ENCODE results near the gene RRAS. TPM values are rescaled to one million over a fixed set of nuclear protein-coding genes. Genes with fewer than 3 reads are reported as not detected.

The RRAS gene
- total and polyA plus RNA-seq, 2 donors from 2014 or later: 92.3 to 140 TPM

DNA sequence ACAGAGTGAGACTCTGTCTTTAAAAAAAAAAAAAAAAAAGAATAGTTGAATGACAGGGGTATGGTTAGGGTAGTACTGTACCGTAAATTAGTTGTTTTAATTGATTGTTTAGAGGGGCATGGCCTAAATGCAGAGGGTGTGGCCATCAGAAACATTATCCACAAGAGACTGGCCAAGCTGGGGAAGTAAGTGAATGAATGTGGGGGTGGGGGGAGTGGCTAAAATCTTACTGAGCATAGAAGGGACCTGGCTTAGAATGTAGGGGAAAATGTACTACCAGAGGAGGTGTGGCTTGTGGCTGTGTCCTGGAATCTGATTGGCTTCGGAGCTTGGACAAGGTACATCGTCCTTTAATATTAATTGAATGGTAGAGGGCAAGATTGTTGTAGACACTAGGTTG is 29.6 kb upstream of the RRAS start:
- Histone ChIP-seq H3K9me3 (ENCODE audit: control insufficient read depth in 2 of 3, insufficient read depth in 1 of 3, low read length in 3 of 3) (no peaks in the 10 kb centered on the region), H3K27ac (ENCODE audit: low read depth in 2 of 2, low read length in 2 of 2) (no peak overlapping the region), H3K4me1 (ENCODE audit: control insufficient read depth in 2 of 3, insufficient read depth in 2 of 3, low read depth in 1 of 3, low read length in 3 of 3) (peaks cover 0 to 14% (median 5%) of the 10 kb centered on the region in 3 donors), H3K27me3 (ENCODE audit: control insufficient read depth, insufficient read depth, low read length) (no peaks in the 10 kb centered on the region), H3K9ac (ENCODE audit: low read length in 3 of 3) (no peak overlapping the region), H3K36me3 (ENCODE audit: control insufficient read depth in 2 of 3, insufficient read depth in 3 of 3, low read length in 3 of 3) (no peaks in the 10 kb centered on the region), H3K4me3 (ENCODE audit: low read length in 3 of 3) (no peak overlapping the region)
- FAIRE-seq (no peak), DNase-seq (no peak)
- intact Hi-C loops (cut with DNase I): no loop called here
- TF ChIP-seq, protein P1, sequence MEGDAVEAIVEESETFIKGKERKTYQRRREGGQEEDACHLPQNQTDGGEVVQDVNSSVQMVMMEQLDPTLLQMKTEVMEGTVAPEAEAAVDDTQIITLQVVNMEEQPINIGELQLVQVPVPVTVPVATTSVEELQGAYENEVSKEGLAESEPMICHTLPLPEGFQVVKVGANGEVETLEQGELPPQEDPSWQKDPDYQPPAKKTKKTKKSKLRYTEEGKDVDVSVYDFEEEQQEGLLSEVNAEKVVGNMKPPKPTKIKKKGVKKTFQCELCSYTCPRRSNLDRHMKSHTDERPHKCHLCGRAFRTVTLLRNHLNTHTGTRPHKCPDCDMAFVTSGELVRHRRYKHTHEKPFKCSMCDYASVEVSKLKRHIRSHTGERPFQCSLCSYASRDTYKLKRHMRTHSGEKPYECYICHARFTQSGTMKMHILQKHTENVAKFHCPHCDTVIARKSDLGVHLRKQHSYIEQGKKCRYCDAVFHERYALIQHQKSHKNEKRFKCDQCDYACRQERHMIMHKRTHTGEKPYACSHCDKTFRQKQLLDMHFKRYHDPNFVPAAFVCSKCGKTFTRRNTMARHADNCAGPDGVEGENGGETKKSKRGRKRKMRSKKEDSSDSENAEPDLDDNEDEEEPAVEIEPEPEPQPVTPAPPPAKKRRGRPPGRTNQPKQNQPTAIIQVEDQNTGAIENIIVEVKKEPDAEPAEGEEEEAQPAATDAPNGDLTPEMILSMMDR (IDR thresholded peaks at IDR 0.05; ENCODE audit: borderline replicate concordance, extremely low read depth, insufficient read depth): no peak

DNA sequence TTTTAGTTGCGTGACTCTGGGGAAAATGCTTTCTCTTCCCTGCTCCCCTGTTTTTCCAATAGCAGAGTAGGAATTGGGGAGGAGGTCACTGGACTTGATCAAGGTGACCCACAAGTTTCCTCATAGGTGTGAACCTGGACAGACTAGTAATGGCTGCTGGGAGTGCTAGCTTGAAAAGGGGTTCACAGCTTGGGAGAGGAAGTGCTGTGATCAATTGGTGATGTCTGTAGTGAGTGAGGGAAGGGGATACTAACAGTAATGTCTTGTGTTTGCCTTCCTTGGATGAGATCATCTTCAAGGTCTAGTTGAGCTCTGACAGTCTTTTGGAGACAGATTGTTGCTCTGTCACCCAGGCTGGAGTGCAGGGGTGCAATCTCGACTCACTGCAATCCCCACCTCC is 27.5 kb upstream of the RRAS start:
- DNase-seq: no peak
- no peak for FAIRE-seq
- Histone ChIP-seq H3K9me3 (ENCODE audit: control insufficient read depth in 2 of 3, insufficient read depth in 1 of 3, low read length in 3 of 3) (no peaks in the 10 kb centered on the region), H3K36me3 (ENCODE audit: control insufficient read depth in 2 of 3, insufficient read depth in 3 of 3, low read length in 3 of 3) (peaks cover 0 to 3% (median 0%) of the 10 kb centered on the region in 3 donors), H3K9ac (ENCODE audit: low read length in 3 of 3) (no peak overlapping the region), H3K4me3 (ENCODE audit: low read length in 3 of 3) (no peak overlapping the region), H3K27ac (ENCODE audit: low read depth in 2 of 2, low read length in 2 of 2) (no peak overlapping the region), H3K27me3 (ENCODE audit: control insufficient read depth, insufficient read depth, low read length) (no peaks in the 10 kb centered on the region), H3K4me1 (ENCODE audit: control insufficient read depth in 2 of 3, insufficient read depth in 2 of 3, low read depth in 1 of 3, low read length in 3 of 3) (peaks cover 0 to 18% (median 11%) of the 10 kb centered on the region in 3 donors)
- intact Hi-C loops (cut with DNase I): no loop called here
- TF ChIP-seq, protein P1 (IDR thresholded peaks at IDR 0.05; ENCODE audit: borderline replicate concordance, extremely low read depth, insufficient read depth): no peak

DNA sequence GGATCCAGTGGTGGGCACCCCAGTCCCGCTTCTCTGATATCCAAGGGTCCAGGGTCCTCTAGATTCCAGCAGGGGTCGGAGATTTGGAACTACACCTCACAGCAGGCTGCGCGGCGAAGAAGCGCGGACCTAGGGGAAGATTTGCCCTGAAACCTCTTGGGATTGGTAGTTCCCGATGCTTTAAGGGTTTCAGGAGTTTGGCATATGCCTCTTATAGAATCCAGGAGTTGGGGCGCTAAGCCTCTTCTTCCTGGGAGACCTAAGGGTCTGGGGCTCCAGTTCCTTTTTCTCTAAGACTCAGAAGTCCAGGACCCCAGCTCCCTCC is 26.1 kb upstream of the RRAS start:
- FAIRE-seq: no peak
- peaks cover 0 to 15% (median 2%) of the 10 kb centered on the region in 3 donors for H3K36me3 ChIP-seq (ENCODE audit: control insufficient read depth in 2 of 3, insufficient read depth in 3 of 3, low read length in 3 of 3)
- peak overlapping the region; percentile 65 to 98 (median 86) for H3K4me3 ChIP-seq (ENCODE audit: low read length in 3 of 3)
- DNase-seq: no peak
- peak overlapping the region; percentile 37 to 60 (median 50) for H3K9ac ChIP-seq (ENCODE audit: low read length in 3 of 3)
- peak overlapping the region in 1 of 2 donors; percentile 88 for H3K27ac ChIP-seq (ENCODE audit: low read depth in 2 of 2, low read length in 2 of 2)
- TF ChIP-seq, protein P1 (IDR thresholded peaks at IDR 0.05; ENCODE audit: borderline replicate concordance, extremely low read depth, insufficient read depth): no peak
- H3K4me1 ChIP-seq (ENCODE audit: control insufficient read depth in 2 of 3, insufficient read depth in 2 of 3, low read depth in 1 of 3, low read length in 3 of 3): peaks cover 0 to 13% (median 11%) of the 10 kb centered on the region in 3 donors
- intact Hi-C loops (cut with DNase I): no loop called here
- no peaks in the 10 kb centered on the region for H3K9me3 ChIP-seq (ENCODE audit: control insufficient read depth in 2 of 3, insufficient read depth in 1 of 3, low read length in 3 of 3)
- H3K27me3 ChIP-seq (ENCODE audit: control insufficient read depth, insufficient read depth, low read length): no peaks in the 10 kb centered on the region

Data from kidney (tissue), 14 donors.